ENCODE results near the gene METTL6.

DNA sequence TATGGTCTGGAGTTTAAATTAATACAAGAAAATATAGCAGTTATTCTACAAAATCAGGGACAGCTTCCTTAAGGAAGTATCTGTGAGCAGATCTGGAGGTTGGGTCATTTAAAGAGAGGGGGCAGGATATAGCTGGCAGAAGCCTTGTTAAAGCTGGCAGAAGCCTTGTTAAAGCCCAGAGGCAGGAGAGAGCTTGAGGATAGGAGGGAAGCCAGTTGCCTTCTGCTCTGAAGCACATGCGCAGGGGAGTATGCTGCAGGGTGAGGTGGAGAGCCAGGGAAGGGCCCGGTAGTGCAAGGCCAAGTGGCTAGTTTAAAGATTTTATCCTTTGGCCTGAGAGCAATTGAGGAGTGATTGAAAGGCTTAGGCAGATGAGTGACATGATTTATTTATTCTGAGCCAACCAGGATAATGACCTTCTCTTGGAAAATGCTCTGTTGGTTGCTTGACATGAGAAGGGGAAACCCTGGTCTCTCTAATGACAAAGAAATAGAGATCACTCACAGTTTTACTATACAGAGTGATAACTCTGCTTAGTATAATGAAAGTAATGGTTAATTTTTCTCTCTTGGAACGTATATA is 4.0 kb upstream of the METTL6 start:
- TF ChIP-seq CTCF (IDR thresholded peaks at IDR 0.05; ENCODE audit: low read length) (no peak), EZH2 (optimal IDR thresholded peaks at IDR 0.05; ENCODE audit: low read depth, low read length) (no peak)
